Spleen (tissue), 11 donors: ENCODE measurements around the gene ELP4. TPM values are rescaled to one million over a fixed set of nuclear protein-coding genes. Genes with fewer than 3 reads are reported as not detected.

Experiments used
- DNase-seq: peaks from one replicate; pipeline ENCODE4 v3.0.0-alpha.2; 2020
- H3K27ac ChIP-seq, 8 donors: fragments of 200-600 bp; sonication (generic) in 7 of 8; 1 replicate in 4 of 8; 2 replicates in 4 of 8; pipeline versions ENCODE4 v1.5.0 to v1.8.0; 2016 to 2021; ENCODE audit warnings: inconsistent platforms in 4 of 8, mild to moderate bottlenecking in 4 of 8, moderate library complexity in 1 of 8
- H3K27me3 ChIP-seq, 7 donors: fragments of 200-600 bp; sonication (generic) in 6 of 7; replicated peaks in 1 of 7; 1 replicate in 4 of 7; 2 replicates in 3 of 7; pipeline versions ENCODE4 v1.5.0 to v1.8.0; 2016 to 2021; ENCODE audit warnings: inconsistent platforms in 3 of 7, mild to moderate bottlenecking in 1 of 7
- H3K36me3 ChIP-seq, 6 donors: fragments of 200-600 bp; sonication (generic) in 5 of 6; 1 replicate in 4 of 6; 2 replicates in 2 of 6; pipeline versions ENCODE4 v1.5.0 to v1.8.0; 2016 to 2021; ENCODE audit warnings: inconsistent platforms in 2 of 6
- H3K4me1 ChIP-seq, 6 donors: fragments of 200-600 bp; sonication (generic) in 5 of 6; 1 replicate in 3 of 6; 2 replicates in 3 of 6; pipeline versions ENCODE4 v1.5.0 to v1.8.0; 2016 to 2021; ENCODE audit warnings: inconsistent platforms in 3 of 6
- H3K4me3 ChIP-seq, 8 donors: fragments of 200-600 bp; sonication (generic) in 7 of 8; 1 replicate in 4 of 8; 2 replicates in 4 of 8; pipeline versions ENCODE4 v1.5.0 to v1.8.0; 2016 to 2021; ENCODE audit warnings: inconsistent platforms in 4 of 8, mild to moderate bottlenecking in 4 of 8, moderate library complexity in 2 of 8
- H3K9me3 ChIP-seq, 8 donors: fragments of 200-600 bp; sonication (generic) in 7 of 8; 1 replicate in 4 of 8; 2 replicates in 4 of 8; pipeline versions ENCODE4 v1.5.0 to v1.8.0; 2016 to 2021; ENCODE audit warnings: inconsistent platforms in 4 of 8
- CTCF ChIP-seq, 11 experiments: fragments of 200-600 bp in 7 of 11; fragments of 450-650 bp in 4 of 11; sonication (generic) in 4 of 11; IDR thresholded peaks in 8 of 11; conservative IDR thresholded peaks in 3 of 11; 1 replicate in 7 of 11; 2 replicates in 4 of 11; pipeline versions ENCODE4 v1.4.0 to v1.8.0; 2016 to 2021; ENCODE audit warnings: antibody characterized with exemption in 11 of 11, inconsistent platforms in 4 of 11, mild to moderate bottlenecking in 1 of 11
- POLR2A ChIP-seq, 3 donors: fragments of 450-650 bp; IDR thresholded peaks; one replicate each; pipeline ENCODE4 v1.5.1; 2017; ENCODE audit warnings: antibody characterized with exemption in 3 of 3, mild to moderate bottlenecking in 1 of 3
- POLR2AphosphoS5 ChIP-seq, 3 donors: sonication (generic); formaldehyde crosslinking; IDR thresholded peaks; one replicate each; pipeline ENCODE4 v1.5.1; 2017; ENCODE audit warnings: antibody characterized with exemption in 3 of 3
- WGBS, 5 donors: extraction: QIAGEN DNeasy Blood & Tissue Kit in 3 of 5; methylation state at CpG; one replicate each; pipeline versions ENCODE4 v1.1.5 to v1.1.7; 2013 to 2018; 5-methylcytosine and 5-hydroxymethylcytosine counted together
- intact Hi-C: fragments of 100-400 bp; cut with DNase I; formaldehyde crosslinking; loops from one replicate; pipeline ENCODE4 v1.15.0; 2023; ENCODE audit warnings: low total_unique reads
- polyA plus RNA-seq, 3 donors: library from polyadenylated mRNA; stranded (reverse); fragments of 200-250 nt; gene quantifications; one replicate each; pipeline ENCODE4 v1.2.1, GENCODE V29; 2013
- total RNA-seq, 7 donors: library from RNA; depleted of rRNA in 3 of 7; stranded (reverse); fragments of >200 nt in 3 of 7; fragmentation: NEBNext Ultra II Directional in 4 of 7; extraction: Animal tissue kit (Norgen Biotek cat#: 25700) in 4 of 7; gene quantifications; one replicate each; pipeline versions ENCODE4 v1.1.0 to v1.2.1, GENCODE V29; 2016 to 2021
- donor health status: healthy with polysubstance abuse.
- donor health status: DM: no; HTN: no; CAD: no; lungs with moderate emphysema.
- donor health status: DM: no; HTN: no; CAD: no.
- donor health status: Bipolar disorder and iron deficiency.
- donor health status: healthy.
- donor health status: DM: no; HTN: no; CAD: no.
- donor health status: DM: yes; HTN: yes; CAD: no.

ELP4 gene
- total and polyA plus RNA-seq, 10 donors = 6.1 to 34.6 (median 21.1) TPM

GRCh38 chr11:31824332-31824878 lies 314.8 kb downstream of the ELP4 start:
- TF ChIP-seq POLR2A (IDR thresholded peaks at IDR 0.05) = no peak
- TF ChIP-seq CTCF (IDR thresholded peaks at IDR 0.05 in 8 of 11, conservative IDR thresholded peaks at IDR 0.05 in 3 of 11) = no peak
- no peak for TF ChIP-seq POLR2AphosphoS5 (IDR thresholded peaks at IDR 0.05)
- Histone ChIP-seq H3K27ac (no peak overlapping the region), H3K27me3 (peaks cover 16 to 100% (median 100%) of the 10 kb centered on the region in 7 donors), H3K4me3 (no peak overlapping the region), H3K4me1 (peaks cover 0 to 42% (median 16%) of the 10 kb centered on the region in 6 donors), H3K9me3 (peaks cover 0 to 9% (median 0%) of the 10 kb centered on the region in 8 donors), H3K36me3 (no peaks in the 10 kb centered on the region)
- intact Hi-C loops = no loop called here
- no peak for DNase-seq
- WGBS, 5 donors = 6 to 11% (median 8%) methylated on average over 15 to 18 of the region's 18 CpGs

GRCh38 chr11:31824879-31825837 lies 315.6 kb downstream of the ELP4 start:
- Histone ChIP-seq H3K4me3 (peak overlapping the region in 2 of 8 donors; percentile 4 to 10), H3K27me3 (peaks cover 14 to 100% (median 99%) of the 10 kb centered on the region in 7 donors), H3K36me3 (no peaks in the 10 kb centered on the region), H3K4me1 (peaks cover 0 to 36% (median 16%) of the 10 kb centered on the region in 6 donors), H3K27ac (no peak overlapping the region), H3K9me3 (peaks cover 0 to 7% (median 0%) of the 10 kb centered on the region in 8 donors)
- no peak for DNase-seq
- TF ChIP-seq POLR2AphosphoS5 (IDR thresholded peaks at IDR 0.05) = no peak
- TF ChIP-seq CTCF (IDR thresholded peaks at IDR 0.05 in 8 of 11, conservative IDR thresholded peaks at IDR 0.05 in 3 of 11) = no peak
- TF ChIP-seq POLR2A (IDR thresholded peaks at IDR 0.05) = no peak
- 11 to 14% (median 12%) methylated on average over 39 to 52 of the region's 52 CpGs for WGBS, 5 donors
- intact Hi-C loops = no loop called here

- H3K4me1 ChIP-seq = peaks cover 0 to 32% (median 16%) of the 10 kb centered on the region in 6 donors
- DNase-seq = no peak
- H3K27me3 ChIP-seq = peaks cover 14 to 100% (median 97%) of the 10 kb centered on the region in 7 donors
- 8 to 15% (median 8%) methylated on average over 33 to 37 of the region's 37 CpGs for WGBS, 5 donors
- H3K9me3 ChIP-seq = peaks cover 0 to 3% (median 0%) of the 10 kb centered on the region in 8 donors
- no peak for TF ChIP-seq CTCF (IDR thresholded peaks at IDR 0.05 in 8 of 11, conservative IDR thresholded peaks at IDR 0.05 in 3 of 11)
- no peak for TF ChIP-seq POLR2A (IDR thresholded peaks at IDR 0.05)
- TF ChIP-seq POLR2AphosphoS5 (IDR thresholded peaks at IDR 0.05) = no peak
- intact Hi-C loops = no loop called here
- no peak overlapping the region for H3K27ac ChIP-seq
- H3K4me3 ChIP-seq = peak overlapping the region in 1 of 8 donors; percentile 4
- H3K36me3 ChIP-seq = no peaks in the 10 kb centered on the region
These were observed 316.4 kb downstream of the ELP4 start for GRCh38 chr11:31825838-31826484.
